Astrocyte of the hippocampus (primary cell): ENCODE data around the gene LRRC3.

Experiments used
- DNase-seq: peaks from one replicate; pipeline ENCODE4 v3.0.0; 2011; ENCODE audit warnings: low read depth, low spot score

Gene LRRC3

GRCh38 chr21:44438531-44439210, 16.6 kb upstream of the LRRC3 start:
- DNase-seq, result no peak

DNA sequence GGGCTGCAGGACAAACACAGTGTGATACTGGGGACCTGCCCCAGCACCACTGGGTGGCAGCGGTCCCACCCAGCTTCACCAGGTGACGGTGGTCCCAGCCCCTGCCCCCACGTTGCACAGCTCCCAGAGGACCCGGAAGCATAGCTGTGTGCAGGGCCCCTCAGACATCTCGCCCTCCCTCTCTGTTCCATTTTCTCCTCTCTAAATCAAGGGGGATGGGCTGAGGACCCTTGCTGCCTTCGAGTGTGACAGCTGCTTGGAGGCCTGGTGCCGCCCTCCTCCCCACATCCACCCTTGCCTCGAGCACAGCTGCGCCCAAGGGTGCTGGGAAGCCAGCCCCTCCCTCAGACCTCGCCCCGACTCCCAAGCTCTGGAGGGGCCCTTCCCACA, 16.1 kb upstream of the LRRC3 start:
- DNase-seq, result no peak

DNA sequence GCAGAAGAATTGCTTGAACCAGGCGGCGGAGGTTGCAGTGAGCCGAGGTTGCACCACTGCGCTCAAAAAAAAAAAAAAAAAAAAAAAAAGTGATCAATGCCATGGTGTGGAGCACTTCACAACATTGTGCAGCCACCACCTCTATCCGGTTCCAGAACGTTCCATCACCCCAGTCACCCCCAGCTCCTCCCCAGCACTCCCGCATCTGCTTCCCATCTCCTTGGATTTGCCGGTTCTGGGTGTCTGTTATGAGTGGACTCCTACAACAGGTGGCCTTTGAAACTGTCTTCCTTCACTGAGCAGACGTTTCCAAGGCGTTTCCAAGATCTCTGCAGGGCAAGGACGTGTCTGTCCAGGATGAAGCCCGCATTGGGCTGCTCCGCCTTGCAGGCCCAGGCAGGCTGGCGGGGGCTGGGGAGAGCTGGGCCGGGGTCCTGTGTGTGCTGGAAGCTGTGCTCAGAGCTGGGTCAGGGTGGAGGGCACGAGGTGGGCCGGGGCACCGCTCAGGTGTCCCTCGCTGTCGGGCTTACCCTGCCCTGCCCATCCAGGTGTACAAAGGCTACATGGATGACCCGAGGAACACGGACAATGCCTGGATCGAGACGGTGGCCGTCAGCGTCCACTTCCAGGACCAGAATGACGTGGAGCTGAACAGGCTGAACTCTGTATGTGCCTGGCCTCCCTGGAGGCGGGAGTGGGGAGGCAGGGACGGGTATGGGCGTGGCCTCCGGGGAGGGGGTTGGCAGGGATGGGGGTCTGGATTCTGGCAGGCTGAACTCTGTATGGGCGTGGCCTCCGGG, 14.9 kb upstream of the LRRC3 start:
- no peak for DNase-seq

GRCh38 chr21:44441041-44441400, 14.3 kb upstream of the LRRC3 start:
- no peak for DNase-seq

DNA sequence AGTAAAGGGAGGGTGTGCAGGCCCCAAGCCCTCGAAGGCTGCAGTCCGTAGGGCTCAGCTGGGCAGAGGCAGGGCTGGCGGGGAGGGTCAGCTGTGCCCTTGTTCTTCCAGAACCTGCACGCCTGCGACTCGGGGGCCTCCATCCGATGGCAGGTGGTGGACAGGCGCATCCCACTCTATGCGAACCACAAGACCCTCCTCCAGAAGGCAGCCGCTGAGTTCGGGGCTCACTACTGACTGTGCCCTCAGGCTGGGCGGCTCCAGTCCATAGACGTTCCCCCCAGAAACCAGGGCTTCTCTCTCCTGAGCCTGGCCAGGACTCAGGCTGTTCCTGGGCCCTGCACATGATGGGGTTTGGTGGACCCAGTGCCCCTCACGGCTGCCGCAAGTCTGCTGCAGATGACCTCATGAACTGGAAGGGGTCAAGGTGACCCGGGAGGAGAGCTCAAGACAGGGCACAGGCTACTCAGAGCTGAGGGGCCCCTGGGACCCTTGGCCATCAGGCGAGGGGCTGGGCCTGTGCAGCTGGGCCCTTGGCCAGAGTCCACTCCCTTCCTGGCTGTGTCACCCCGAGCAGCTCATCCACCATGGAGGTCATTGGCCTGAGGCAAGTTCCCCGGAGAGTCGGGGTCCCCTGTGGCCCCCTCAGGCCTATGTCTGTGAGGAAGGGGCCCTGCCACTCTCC, 13.6 kb upstream of the LRRC3 start:
- no peak for DNase-seq

DNA sequence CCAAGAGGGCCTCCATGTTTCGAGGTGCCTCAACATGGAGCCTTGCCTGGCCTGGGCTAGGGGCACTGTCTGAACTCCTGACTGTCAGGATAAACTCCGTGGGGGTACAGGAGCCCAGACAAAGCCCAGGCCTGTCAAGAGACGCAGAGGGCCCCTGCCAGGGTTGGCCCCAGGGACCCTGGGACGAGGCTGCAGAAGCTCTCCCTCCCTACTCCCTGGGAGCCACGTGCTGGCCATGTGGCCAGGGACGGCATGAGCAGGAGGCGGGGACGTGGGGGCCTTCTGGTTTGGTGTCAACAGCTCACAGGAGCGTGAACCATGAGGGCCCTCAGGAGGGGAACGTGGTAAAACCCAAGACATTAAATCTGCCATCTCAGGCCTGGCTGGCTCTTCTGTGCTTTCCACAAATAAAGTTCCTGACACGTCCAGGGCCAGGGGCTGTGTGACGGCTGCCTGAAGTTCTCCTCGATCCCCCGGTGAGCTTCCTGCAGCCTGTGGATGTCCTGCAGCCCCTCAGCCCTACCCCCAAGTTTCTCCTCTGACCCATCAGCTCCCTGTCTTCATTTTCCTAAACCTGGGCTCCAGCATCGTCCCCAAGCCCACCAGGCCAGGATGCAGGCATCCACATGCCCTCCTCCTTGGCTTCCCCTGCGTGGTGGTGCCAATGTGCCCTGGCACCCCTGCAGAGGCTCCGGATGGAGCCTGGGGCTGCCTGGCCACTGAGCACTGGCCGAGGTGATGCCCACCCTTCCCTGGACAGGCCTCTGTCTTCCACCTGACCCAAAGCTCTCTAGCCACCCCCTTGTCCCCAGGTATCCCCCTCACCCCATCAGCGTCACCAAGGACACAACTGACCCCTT, 12.8 kb upstream of the LRRC3 start:
- DNase-seq, result no peak

DNA sequence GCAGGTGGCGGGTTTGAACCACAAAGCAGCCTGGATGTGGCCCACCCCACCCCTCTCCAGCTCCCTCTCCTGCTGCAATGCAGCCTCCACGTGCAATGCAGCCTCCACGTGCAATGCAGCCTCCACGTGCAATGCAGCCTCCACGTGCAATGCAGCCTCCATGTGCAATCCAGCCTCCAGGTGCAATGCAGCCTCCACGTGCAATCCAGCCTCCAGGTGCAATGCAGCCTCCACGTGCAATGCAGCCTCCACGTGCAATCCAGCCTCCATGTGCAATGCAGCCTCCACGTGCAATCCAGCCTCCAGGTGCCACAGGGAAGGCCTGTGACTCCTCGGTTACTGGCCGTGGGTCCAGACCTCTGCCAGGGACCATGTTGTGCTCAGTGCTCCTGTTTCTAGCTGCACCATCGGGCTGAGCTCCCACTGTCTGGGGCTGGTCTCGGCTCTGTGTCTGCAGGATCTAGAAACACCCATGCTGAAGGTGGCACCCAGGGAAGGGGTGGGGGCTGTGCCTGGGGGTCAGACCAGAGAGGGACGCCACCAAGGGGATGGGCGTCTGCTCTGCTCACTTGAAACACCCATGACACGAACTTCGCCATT, 11.9 kb upstream of the LRRC3 start:
- DNase-seq, result no peak

- no peak for DNase-seq
Observed at GRCh38 chr21:44443891-44444285, 11.4 kb upstream of the LRRC3 start.

GRCh38 chr21:44444286-44444931, 10.9 kb upstream of the LRRC3 start:
- no peak for DNase-seq

GRCh38 chr21:44445145-44445812, 10.0 kb upstream of the LRRC3 start:
- DNase-seq, result no peak

- DNase-seq, result no peak
Observed at GRCh38 chr21:44448651-44449131, 6.6 kb upstream of the LRRC3 start.

GRCh38 chr21:44449473-44450363, 5.6 kb upstream of the LRRC3 start:
- no peak for DNase-seq

DNA sequence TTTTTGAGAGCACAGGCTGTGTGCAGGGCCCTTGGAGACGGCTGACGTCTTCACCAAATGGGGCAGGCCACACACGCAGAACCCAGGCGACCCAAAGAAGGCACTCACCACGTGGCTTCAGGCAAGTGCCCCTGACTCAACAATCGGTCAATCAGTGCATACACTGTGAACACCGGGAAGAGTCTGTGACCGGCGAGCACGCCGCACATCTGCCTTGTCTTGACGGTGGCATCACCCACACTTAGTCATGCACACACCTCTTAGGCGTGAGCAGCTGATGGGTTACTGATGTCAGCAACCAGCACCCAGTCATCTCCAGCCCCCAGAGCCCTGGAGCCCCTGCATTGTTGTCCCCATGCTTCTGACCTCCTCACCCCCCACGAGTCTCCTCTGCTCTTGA, 4.9 kb upstream of the LRRC3 start:
- no peak for DNase-seq

- no peak for DNase-seq
Observed at GRCh38 chr21:44450999-44451398, 4.3 kb upstream of the LRRC3 start.

- DNase-seq, result no peak
Observed at GRCh38 chr21:44453120-44453519, 2.2 kb upstream of the LRRC3 start.

- DNase-seq, result no peak
Observed at GRCh38 chr21:44454058-44454457, 1.3 kb upstream of the LRRC3 start.

GRCh38 chr21:44455524-44456213, 359 bp downstream of the LRRC3 start:
- peak; percentile 47 for DNase-seq

- DNase-seq, result no peak
Observed at GRCh38 chr21:44456214-44456914, 1.1 kb downstream of the LRRC3 start.
